DMS79 (cell line): ENCODE data around the gene ZBTB33.

ENCODE experiments used
- DNase-seq: peaks from one replicate; lab custom pipeline; 2025; lab: John Stamatoyannopoulos, UW

The ZBTB33 gene

GRCh38 chrX:120305531-120306141 lies 55.0 kb downstream of the ZBTB33 start:
- no peak for DNase-seq

GRCh38 chrX:120306630-120307029 lies 56.0 kb downstream of the ZBTB33 start:
- no peak for DNase-seq
